Activated CD4-positive, alpha-beta T cell treated with anti-CD3 and anti-CD28 coated beads for 24 hours (primary cell): ENCODE results near the gene TBC1D19.
"Not testable (repeated sequence)": the region's sequence is repeated elsewhere in the genome, so short reads cannot be mapped to it uniquely, and the experiment has no call there.

Experiments
- DNase-seq, 2 donors: peaks; one replicate each; pipeline ENCODE4 v3.0.0-alpha.2; 2020; ENCODE audit warnings: low read depth in 2 of 2

TBC1D19 gene

DNA sequence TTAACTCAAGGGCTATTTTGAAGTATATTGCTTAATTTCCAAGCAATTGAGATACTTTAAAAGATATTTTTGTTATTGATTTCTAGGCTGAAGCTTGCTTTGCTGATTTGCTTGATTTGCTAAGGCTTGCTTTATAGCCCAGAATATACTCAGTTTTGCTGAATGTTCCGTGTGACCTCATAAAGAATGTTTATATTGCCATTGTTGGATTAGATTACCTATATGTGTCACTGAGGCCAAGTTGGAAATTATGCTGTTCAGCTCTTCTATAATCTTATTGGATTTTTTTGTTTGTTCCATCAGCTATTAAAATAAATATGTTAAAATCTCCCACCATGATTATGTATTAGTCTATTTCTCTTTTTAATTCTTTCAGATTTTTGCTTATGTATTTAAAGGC, 13.0 kb downstream of the TBC1D19 start:
- DNase-seq: no peak

GRCh38 chr4:26601204-26601603, 17.3 kb downstream of the TBC1D19 start:
- DNase-seq: no peak

DNA sequence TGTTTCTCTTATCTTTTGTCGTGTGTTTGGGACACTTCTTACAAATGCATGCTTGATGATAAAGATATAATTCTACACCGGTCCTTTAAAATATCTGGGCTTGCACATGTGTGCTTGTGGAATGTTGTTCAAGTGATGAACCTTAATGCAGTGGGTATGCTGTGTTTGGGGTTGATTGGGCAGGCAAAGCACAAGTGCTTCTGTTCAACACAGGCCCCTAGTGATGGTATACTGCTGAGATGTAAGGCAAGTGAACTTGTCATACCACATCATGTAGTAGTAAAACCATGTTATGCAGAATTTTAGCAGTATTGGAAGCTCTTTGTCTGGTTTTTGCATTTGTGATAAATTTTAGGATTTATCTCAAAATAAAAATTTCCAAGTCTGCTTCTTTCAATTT, 23.9 kb downstream of the TBC1D19 start:
- DNase-seq: no peak

- no peak for DNase-seq
Observed at GRCh38 chr4:26609391-26609790, 25.5 kb downstream of the TBC1D19 start.

- DNase-seq: no peak
Observed at GRCh38 chr4:26609868-26610267, 26.0 kb downstream of the TBC1D19 start.

- DNase-seq: no peak
Observed at GRCh38 chr4:26611372-26611771, 27.5 kb downstream of the TBC1D19 start.

- DNase-seq: no peak
Observed at GRCh38 chr4:26611885-26612284, 28.0 kb downstream of the TBC1D19 start.

DNA sequence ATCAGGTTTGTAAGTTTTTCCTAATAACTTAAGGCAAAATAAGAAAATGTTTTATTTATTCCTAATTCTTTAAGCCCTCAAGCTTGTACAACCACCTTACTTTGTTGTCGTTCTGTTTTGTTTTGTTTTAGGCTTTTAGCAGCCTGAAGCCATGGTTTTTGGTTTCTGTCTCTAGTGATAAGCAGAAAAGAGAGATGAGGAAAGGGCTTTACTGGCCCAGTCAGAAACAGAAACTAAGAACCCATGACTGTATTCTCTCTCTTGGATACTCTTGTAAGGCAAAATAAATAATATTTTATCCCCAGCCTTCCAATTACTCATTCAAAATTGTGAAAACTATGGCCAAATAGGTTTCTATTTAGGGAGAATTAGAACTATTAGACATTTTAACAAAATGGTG, 29.4 kb downstream of the TBC1D19 start:
- DNase-seq: no peak

DNA sequence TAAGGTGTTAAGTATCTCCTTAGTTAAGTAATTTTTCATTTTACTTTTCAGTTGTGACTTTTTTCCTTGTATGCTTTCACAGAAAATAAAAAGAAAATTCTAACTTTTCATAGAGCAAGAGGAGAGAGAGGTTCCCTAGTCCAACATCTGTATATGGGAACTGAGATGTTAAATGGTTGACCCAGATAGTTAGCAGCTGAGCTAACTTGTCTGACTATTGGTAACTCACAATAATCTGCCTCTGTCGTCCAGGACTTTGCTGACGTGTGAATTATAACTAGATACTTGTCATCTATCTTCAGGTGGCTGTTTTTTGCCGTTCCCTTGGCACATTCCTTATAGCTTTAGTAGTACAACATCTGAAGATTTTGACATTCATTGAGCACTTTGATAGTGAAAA, 29.9 kb downstream of the TBC1D19 start:
- DNase-seq: no peak

- no peak for DNase-seq
Observed at GRCh38 chr4:26619784-26620183, 35.9 kb downstream of the TBC1D19 start.

DNA sequence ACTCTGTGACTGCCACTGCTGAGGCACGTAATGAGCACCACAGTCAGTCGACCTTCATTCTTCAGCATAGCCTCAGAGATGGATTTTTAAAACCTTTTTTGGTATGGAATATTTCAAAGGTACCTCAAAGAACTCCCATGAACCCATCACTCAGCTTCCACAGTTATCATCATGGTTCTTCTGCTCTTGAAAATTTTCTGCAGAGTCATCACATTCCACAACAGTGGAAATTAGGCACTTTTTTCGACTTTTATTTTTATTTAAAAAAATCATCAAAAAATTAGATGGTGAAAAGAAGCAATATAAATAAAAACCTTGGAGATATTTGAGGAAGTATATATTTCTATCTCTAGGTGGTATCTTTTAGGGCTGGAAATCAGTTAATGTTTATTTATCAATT, 37.5 kb downstream of the TBC1D19 start:
- no peak for DNase-seq

DNA sequence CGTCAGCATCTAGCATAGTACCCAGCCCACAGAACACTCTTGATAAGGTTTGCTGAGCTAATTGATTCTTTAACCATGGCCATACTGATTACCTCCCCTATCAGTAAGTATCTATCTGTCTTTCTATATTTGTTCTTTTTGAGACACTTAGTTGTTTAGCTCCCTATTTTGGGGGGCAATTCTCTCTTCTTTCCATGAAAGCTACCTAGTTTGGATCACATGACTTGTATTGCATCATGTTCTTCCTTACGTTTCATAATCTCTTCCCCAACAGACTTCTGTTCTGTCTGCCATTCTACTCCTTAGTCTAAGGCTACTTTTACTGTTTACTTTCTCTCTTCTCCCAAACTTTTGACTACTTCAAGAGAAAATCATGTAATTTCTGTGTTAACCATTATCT, 39.0 kb downstream of the TBC1D19 start:
- DNase-seq: no peak

- DNase-seq: not testable (repeated sequence)
Observed at GRCh38 chr4:26626658-26627057, 42.8 kb downstream of the TBC1D19 start.

DNA sequence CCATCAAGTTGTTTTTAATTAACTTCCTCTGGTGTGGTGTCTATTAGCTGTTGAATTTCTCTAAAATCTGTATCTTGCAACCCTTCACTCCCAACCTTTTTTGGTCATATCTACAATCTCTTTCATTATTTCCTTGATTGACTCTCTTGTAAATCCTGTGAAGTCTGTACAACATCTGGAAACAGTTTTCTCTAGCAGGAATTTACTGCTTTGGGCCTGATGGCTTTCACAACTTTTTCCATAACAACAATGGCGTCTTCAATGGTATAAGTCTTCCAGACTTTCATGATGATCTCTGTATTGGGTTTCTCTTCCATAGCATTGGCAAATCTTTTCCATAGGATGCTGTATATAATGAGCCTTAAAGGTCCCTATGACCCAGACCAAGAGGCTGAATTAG, 49.0 kb downstream of the TBC1D19 start:
- no peak for DNase-seq

DNA sequence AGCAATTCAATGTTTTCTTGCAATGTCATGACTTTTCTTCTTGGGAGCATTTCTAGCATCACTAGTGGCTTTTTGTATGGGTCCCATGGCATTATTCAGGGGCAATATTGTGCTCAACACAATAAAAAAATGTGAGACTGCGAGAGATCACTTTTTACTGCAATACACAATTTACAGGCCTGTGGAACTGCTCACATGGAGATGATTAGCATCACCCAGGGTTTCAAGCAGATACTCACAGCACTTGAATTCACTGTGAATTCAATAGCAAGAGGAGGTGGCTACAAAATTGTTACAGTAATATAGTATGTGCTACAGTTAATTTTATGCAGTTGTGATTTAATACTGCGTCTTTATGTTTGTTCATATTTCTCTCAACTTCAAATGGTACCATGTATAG, 50.4 kb downstream of the TBC1D19 start:
- no peak for DNase-seq

DNA sequence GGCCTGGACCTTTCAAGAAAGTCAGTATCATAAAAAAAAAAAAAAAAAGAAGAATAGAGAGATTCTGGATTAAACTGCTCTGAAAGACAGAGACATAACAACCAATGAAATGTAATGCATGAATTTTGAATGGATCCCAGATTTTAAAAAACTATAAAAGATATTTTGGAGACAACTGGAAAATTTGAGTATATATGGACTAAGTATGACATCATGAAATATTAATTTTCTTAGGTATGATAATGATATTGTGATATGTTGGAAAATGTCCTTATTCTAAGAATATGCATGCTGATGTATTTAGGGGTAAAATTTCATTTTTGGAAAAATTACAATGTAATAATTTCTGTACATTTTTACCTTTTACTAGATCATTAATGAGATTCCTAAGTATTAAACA, 52.6 kb downstream of the TBC1D19 start:
- DNase-seq: no peak

DNA sequence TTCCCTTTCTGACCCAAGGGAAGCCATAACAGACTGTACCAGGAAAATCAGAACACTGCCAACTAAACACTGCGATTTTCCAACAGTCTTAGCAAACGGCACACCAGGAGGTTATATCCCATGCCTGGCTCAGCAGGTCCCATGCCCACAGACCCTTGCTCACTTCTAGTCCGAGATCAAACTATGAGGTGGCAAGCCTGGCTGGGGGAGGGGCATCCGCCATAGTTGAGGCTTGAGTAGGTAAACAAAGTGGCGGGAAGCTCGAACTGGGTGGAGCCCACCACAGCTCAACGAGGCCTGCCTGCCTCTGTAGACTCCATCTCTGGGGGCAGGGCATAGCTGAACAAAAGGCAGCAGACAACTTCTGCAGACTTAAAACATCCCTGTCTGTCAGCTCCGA, 56.8 kb downstream of the TBC1D19 start:
- not testable (repeated sequence) for DNase-seq

GRCh38 chr4:26647523-26648224, 63.8 kb downstream of the TBC1D19 start:
- no peak for DNase-seq

DNA sequence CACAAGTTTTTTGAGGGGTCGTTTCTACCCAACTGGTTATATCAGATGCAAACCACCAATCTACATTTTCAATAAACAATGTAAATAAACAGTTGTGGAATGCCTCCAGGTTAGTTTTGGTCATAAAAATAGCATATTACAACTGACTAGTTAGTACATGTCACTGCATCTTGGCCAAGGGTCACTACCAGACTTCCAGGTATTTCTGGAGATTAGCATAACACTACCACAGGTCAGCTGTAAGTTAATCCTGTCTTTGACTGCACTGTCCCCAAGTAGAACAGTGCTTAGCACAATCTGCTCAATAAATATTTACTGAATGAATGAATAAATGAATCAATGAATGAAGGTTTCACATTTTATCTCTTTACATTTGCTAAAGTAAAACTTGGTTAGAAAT, 64.4 kb downstream of the TBC1D19 start:
- no peak for DNase-seq

DNA sequence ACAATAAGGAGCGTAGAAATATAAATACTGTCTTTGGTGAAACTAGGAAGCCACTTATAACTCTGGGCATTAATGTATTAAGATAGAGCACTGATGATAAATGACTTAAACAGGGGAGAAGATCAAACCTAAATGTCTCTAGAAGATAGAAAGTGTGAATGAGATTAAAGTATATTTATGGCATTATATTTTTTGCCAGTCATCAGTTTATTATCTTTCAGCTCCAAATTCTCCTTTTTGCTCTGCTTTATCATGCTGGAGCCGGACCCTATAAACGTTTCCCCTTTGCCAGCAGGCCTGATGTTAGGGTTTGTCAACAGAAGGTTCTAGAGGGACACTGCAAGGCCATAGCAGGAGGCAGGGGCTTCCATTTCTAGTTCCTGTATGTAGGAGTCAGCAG, 76.4 kb downstream of the TBC1D19 start:
- no peak for DNase-seq

- DNase-seq: no peak
Observed at GRCh38 chr4:26663888-26664287, 80.0 kb downstream of the TBC1D19 start.

DNA sequence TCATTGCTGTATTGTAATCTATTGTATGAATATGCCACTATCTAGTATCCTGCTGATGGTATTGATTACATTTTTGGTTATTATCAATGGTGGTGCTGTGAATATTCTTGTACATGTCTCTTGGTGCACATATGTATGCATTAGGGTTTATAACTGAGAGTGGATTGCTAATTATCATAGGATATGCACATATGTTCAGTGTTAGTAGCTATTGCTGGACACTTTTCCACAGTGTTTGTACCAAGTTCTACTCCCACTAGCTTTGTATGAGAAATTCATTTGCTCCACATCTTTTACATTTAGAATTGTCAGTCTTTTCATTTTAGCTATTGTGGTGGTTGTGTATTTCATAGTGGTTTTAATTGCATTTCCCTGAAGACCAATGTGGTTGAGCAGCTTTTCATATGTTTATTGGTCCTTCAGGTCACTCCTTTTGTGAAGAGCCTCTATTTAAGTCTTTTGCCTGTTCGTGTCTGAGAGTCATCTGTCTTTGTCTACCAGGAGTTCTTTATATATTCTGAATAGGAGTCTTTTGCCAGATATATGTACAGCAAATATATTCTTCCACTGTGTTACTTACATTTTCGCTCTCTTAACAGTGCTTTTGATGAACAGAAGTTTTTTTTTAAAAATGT, 87.1 kb downstream of the TBC1D19 start:
- no peak for DNase-seq

DNA sequence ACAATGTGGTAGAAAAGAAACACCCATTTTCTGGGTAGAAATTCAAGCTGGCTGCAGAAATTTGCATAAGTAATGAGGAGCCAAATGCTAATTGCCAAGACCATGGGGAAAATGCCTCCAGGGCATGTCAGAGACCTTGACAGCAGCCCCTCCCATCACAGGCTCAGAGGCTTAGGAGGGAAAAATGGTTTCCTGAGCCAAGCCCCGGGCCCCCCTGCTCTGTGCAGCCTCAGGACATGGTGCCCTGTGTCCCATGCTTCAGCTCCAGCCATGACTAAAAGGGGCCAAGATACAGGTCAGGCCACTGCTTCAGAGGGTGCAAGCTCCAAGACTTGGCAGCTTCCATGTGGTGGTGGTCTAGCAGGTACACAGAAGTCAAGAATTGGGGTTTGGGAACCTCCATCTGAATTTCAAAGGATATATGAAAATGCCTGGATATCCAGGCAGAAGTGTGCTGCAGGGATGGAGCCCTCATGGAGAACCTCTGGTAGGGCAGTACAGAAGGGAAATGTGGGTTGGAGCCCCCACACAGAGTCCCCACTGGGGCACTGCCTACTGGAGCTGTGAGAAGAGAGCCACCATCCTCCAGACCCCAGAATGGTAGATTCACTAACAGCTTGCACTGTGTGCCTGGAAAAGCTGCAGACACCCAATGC, 95.3 kb downstream of the TBC1D19 start:
- not testable (repeated sequence) for DNase-seq
